ENCODE measurements around the gene XYLT1.

The XYLT1 gene

DNA sequence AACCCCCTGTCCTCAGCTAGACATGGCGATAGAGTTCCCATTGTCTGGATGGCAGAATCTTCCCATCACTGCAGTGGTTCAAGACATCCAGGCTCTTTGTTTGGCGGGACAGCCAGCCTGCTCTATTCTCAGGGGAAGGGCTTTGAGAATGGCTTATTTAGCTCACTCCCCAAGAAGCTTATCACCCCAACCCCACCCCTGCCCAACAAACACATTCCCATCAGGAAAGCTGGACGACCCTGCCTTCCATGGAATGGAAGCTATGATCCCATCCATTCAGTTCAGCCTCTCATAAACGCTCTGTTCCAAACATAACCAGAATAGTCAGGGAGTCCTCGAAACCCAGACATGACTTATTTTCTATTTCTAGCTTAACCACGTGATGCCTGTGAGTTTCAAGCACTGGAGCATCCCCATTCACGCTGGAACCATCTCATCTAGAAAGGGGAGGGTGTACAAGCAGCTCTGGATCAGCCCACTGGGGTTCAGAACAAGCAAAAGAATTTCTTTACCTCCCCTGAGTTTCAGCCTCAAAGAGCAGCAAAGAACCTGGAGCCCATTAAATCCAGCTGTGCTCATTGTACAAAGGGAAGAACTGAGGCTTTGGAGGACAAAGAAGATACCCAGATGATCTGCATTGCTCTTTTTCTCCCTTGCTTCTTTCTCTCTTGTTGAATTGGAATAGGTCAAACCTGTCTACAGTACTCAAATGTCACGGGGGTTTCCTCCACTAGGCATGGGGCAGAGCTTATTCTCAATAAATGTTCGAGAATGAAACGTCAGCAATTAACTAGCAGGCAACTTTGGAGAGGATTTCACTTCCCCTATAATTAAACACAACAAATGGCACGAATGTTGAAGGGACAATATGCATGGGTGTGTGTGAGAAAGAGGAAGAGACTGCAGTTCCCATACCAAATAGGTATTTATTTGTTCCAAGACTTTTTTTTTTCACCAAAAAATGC lies 93.1 kb downstream of the XYLT1 start:
- TF ChIP-seq, protein P1, sequence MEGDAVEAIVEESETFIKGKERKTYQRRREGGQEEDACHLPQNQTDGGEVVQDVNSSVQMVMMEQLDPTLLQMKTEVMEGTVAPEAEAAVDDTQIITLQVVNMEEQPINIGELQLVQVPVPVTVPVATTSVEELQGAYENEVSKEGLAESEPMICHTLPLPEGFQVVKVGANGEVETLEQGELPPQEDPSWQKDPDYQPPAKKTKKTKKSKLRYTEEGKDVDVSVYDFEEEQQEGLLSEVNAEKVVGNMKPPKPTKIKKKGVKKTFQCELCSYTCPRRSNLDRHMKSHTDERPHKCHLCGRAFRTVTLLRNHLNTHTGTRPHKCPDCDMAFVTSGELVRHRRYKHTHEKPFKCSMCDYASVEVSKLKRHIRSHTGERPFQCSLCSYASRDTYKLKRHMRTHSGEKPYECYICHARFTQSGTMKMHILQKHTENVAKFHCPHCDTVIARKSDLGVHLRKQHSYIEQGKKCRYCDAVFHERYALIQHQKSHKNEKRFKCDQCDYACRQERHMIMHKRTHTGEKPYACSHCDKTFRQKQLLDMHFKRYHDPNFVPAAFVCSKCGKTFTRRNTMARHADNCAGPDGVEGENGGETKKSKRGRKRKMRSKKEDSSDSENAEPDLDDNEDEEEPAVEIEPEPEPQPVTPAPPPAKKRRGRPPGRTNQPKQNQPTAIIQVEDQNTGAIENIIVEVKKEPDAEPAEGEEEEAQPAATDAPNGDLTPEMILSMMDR (conservative IDR thresholded peaks at IDR 0.05; ENCODE audit: low read depth), result no peak
- no peak overlapping the region for H3K27ac ChIP-seq
- ChIA-PET POLR2A (ENCODE audit: low non-redundant PET) (no interaction called here), CTCF (no interaction called here)
- DNase-seq (ENCODE audit: low spot score), result no peak

DNA sequence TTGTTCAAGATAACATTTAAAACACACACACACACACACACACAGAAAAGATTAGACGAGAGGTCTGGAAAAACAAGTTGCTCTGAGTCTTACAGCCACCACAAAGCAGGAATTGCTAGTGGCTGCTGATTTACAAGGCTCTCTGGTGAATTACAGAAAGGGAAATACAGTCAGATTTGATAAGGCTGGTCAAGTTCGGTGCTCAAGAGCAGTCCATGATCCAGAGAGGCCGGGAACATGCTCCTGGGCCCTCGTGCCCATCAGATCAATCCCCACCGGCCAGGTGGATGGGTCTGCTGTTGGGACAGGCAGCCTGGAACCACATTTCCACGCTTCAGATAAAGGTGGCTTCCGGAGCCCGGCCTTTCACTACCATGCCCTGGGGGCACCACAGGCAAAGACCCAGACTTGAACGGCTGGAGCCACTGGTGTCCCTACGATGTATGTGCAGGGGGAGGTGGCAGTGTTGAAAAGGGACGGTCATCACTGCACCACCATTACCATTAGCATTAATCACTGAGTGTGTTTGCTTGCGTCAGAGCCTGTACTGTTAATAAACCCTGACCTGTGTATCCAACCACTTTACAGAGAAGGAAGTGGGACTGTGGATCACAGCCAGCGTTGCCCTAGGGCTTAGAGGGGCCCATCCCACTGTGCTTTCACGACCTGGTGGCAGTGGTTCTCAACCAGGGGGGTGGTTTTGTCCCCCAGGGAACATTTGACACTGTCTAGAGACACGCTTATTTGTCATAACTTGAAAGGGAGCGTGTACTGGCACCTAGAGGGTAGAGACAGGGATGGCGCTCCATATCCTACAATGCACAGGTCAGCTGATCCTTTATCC lies 95.1 kb downstream of the XYLT1 start:
- POLR2A ChIA-PET (ENCODE audit: low non-redundant PET), result no interaction called here
- H3K27ac ChIP-seq, result no peak overlapping the region
- CTCF ChIA-PET, result no interaction called here
- TF ChIP-seq, protein P1 (conservative IDR thresholded peaks at IDR 0.05; ENCODE audit: low read depth), result no peak
- no peak for DNase-seq (ENCODE audit: low spot score)

DNA sequence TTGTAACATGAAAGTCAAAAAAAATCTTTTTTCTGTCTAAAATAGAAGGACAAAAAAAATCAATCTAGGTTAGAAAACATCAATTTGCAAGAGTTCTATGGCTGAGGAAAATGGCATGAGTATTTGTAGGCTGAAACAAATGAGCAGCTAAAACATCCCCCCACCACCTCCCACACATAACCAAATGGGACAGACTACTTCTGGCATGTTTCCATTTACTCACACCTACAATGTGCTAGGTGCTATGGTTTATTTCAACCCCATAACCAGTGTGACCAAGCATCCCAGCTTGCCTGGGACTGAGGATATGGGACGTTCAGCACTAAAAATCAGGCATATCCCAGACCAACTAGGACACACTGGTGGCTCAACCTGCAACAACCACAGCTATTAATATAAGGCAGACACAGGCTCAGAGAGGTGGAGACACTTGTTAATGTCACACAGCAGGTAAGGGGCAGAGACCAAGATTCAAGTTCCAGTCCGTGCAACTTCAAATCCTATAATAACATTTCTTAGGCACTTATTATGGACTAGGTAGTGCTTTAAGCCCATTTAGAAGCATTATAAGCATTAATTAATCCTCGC lies 96.0 kb downstream of the XYLT1 start:
- ChIA-PET CTCF (no interaction called here), POLR2A (ENCODE audit: low non-redundant PET) (no interaction called here)
- no peak for DNase-seq (ENCODE audit: low spot score)
- TF ChIP-seq, protein P1 (conservative IDR thresholded peaks at IDR 0.05; ENCODE audit: low read depth), result no peak
- no peak overlapping the region for H3K27ac ChIP-seq

DNA sequence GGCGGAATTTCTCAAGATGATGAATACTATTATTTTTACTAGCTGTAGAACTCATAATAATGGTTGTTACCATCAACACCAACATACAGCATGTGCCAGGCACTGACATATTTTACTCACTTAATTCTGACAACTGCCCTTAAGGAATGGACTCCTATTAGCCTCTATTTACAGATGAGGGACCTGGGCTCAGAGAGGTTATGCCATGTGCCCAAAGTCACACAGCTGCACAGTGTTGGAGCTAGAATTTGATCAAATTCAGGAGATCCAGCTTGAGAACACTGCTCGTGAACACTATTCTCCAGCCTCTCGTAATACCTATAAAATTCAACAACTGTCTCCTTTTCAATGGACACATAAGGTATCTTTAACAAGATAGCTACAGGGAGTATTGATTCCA lies 97.2 kb downstream of the XYLT1 start:
- TF ChIP-seq, protein P1 (conservative IDR thresholded peaks at IDR 0.05; ENCODE audit: low read depth), result no peak
- ChIA-PET CTCF (interaction anchor here (0.5 kb wide), 1 partner anchor 358 kb away, joined by 3 read pairs; no protein-coding TSS in a partner anchor), POLR2A (ENCODE audit: low non-redundant PET) (no interaction called here)
- no peak overlapping the region for H3K27ac ChIP-seq
- no peak for DNase-seq (ENCODE audit: low spot score)

DNA sequence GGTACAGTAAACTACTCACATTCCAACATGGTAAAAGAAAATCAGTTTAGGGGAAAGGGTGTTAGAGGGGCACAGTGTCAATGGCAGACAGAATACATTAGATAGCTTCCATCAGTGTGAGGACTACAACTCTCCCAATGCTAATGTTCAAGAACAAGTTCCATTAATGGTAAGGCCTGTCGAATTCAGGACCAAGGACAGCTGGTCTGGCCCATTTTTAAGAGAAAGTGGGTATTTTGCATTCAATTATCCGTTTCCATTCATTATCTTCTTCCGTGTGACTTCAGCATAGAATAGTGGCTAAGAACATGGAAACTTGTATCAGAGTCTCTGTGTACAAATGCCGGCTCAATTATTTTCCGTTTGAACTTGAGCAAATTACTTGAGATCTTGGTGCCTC lies 98.4 kb downstream of the XYLT1 start:
- TF ChIP-seq, protein P1 (conservative IDR thresholded peaks at IDR 0.05; ENCODE audit: low read depth), result no peak
- CTCF ChIA-PET, result no interaction called here
- H3K27ac ChIP-seq, result no peak overlapping the region
- no peak for DNase-seq (ENCODE audit: low spot score)
- POLR2A ChIA-PET (ENCODE audit: low non-redundant PET), result no interaction called here

DNA sequence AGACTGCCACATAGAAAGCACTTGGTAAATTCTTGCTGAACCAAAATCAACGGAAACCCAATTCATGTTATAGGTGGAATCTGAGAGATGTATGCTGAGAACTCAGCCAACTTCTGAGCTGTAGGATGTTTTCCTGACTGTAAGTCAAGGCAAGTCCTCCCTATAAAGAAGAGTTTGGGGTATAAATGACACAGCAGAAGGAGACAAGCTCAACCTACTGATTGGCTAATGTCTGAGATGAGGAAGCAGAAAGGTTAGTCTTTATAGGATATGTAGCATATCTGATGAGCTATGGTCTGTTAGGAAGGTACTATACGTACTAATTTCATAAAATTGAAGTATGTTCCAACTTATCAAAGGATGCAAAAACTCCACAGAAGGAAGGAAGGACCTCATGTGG lies 99.5 kb downstream of the XYLT1 start:
- CTCF ChIA-PET, result no interaction called here
- no peak overlapping the region for H3K27ac ChIP-seq
- POLR2A ChIA-PET (ENCODE audit: low non-redundant PET), result no interaction called here
- no peak for DNase-seq (ENCODE audit: low spot score)
- TF ChIP-seq, protein P1 (conservative IDR thresholded peaks at IDR 0.05; ENCODE audit: low read depth), result no peak
